GM21576 (cell line): ENCODE results near the gene CYFIP2.
"Not testable (repeated sequence)": the region's sequence is repeated elsewhere in the genome, so short reads cannot be mapped to it uniquely, and the experiment has no call there.

Source experiments
- ATAC-seq: cut with Tn5 transposase; IDR thresholded peaks from one replicate; pipeline ENCODE4 v1.9.1; 2021; ENCODE audit warnings: mild to moderate bottlenecking, moderate library complexity; ENCODE audit not compliant: unreplicated experiment

The CYFIP2 gene

DNA sequence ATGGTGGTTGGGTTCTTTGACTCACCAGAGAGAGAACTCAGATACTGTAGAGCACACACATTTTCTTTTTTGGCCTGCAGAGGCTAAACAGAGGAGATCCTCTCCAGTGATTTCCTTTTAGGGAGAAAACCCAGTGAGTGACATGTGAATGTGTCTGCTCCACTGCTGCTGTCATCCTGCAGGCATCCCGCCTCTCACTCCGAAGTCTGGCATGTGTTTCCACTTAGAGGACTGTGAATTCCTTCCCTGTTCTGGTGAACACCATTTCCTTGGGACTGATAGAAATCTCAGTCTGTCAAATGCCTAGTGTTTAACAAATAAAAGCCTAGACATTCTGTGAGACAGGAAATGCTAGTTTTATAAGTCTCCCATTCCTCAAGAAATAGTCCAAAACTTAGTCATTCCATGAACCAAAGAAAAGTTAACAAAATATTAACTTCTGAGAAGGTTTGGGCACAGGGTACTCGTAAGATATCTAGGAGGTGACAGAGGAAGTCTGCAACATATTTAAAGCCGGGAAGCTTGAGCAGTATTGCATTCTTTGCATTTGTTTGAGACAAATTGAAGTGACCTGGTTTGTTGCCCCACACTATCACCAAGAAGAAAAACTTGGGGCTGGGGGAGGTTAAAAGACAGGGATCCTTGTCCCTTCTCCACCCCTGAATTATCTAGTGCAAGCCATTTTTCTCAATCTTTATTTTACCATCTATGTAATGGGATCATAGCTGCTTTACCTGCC is 119.2 kb downstream of the CYFIP2 start:
- ATAC-seq, result no peak

- no peak for ATAC-seq
These were observed 121.2 kb downstream of the CYFIP2 start for GRCh38 chr5:157387041-157387563.

- no peak for ATAC-seq
These were observed 121.8 kb downstream of the CYFIP2 start for GRCh38 chr5:157387683-157388093.

- no peak for ATAC-seq
These were observed 122.3 kb downstream of the CYFIP2 start for GRCh38 chr5:157388111-157388710.

- ATAC-seq, result no peak
These were observed 123.2 kb downstream of the CYFIP2 start for GRCh38 chr5:157389103-157389502.

- no peak for ATAC-seq
These were observed 124.2 kb downstream of the CYFIP2 start for GRCh38 chr5:157390133-157390532.

DNA sequence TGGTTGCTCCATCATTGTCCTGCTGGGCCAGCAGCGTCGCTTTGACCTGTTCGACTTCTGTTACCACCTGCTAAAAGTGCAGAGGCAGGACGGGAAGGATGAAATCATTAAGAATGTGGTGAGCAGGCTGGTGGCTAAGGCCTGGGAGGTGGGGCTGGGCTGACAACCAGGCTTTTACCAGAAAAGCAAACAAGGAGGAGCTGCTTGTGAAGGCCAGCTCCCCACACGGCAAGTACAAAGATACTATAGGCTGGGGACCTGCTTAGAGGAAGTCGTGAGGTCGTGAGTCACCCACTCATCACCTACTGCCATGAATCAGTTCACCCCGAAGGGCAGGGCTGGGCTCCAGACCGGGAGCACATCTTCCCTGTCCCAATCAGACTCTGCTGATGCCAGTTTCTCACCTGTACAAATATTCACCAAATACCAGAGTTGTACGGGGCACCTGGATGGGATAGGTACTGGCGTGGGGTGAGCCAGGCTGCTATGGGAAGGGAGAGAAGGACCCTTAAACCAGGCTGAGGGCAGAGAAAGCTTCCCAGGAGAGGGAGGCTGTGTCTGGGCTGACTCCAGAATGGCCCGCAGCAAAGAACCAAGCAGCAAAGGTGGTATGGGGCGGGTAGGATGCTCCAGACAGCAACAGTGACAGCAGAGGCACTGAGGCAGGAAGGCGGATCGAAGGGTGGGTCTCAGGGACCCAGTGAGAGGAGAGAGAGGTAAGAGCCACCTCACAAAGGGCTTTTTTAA is 124.8 kb downstream of the CYFIP2 start:
- no peak for ATAC-seq

DNA sequence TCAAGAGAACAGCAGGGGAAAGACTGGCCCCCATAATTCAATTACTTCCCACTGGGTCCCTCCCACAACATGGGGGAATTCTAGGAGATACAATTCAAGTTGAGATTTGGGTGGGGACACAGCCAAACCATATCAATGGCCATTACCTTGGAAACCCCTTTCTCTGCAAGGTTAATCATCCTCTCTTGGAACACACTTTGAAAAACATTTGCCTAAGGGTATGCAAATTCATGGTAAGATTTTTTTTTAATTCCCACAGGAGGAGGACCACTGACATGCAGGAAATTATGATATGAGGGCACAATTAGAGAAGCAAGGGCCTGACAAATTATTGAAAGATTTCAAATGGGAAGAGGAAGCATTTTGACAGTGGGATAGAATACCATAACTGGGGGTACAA is 132.4 kb downstream of the CYFIP2 start:
- no peak for ATAC-seq

GRCh38 chr5:157400741-157401495 is 135.0 kb downstream of the CYFIP2 start:
- ATAC-seq, result no peak

- ATAC-seq, result no peak
These were observed 149.9 kb downstream of the CYFIP2 start for GRCh38 chr5:157415838-157416237.

GRCh38 chr5:157419521-157419920 is 153.6 kb downstream of the CYFIP2 start:
- not testable (repeated sequence) for ATAC-seq

DNA sequence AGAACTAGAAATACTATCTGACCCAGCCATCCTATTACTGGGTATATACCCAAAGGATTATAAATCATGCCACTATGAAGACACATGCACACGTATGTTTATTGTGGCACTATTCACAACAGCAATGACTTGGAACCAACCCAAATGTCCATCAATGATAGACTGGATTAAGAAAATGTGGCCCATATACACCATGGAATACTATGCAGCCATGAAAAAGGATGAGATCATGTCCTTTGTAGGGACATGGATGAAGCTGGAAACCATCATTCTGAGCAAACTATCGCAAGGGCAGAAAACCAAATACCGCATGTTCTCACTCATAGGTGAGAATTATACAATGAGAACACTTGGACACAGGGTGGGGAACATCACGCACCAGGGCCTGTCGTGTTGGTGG is 164.0 kb downstream of the CYFIP2 start:
- not testable (repeated sequence) for ATAC-seq

DNA sequence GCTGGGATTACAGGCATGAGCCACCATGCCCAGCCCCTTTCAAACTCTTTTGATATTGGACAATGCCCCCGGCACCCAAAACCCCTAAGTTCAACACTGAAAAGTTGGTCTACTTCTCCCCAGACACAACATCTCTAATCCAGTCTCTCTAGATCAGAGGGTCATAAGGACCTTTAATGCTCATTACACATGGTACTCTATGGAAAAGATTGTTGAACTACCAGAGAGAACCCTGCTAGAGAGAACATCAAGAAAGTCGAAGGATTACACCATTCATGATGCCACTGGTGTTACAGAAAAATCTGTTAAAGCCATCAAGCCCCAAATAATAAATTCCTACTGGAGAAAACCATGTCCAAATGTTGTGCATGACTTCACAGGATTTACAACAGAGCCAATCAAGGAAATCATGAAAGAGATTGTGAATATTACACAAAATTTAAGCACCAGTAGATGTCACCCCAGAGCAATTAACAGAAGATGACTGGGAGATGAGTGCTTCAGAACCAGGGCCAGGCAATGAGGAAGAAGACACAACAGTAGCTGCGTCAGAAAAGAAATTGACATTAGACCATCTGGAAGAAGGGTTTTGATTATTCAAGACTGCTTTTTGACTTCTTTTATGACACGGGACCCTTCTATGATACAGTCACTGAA is 165.7 kb downstream of the CYFIP2 start:
- peak; percentile 67 for ATAC-seq

DNA sequence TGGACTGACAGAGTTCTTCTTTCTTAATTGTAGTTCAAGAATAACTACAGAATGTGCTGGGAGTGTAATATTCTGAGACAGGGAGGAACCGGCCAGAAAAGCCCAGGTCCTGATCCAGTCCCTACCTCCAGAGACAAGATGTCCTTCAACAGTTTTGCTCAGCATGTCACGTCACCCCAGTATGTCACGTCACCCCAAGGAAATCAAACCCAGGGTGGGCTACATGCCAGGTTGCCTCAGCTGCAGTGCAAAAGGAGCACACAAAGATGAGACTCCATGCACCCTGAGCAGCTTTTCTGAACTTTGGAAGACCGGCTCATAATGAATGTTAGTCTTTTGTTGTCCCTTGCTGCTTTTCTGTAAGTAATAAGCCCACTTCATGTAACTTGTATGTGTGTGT is 168.2 kb downstream of the CYFIP2 start:
- no peak for ATAC-seq

DNA sequence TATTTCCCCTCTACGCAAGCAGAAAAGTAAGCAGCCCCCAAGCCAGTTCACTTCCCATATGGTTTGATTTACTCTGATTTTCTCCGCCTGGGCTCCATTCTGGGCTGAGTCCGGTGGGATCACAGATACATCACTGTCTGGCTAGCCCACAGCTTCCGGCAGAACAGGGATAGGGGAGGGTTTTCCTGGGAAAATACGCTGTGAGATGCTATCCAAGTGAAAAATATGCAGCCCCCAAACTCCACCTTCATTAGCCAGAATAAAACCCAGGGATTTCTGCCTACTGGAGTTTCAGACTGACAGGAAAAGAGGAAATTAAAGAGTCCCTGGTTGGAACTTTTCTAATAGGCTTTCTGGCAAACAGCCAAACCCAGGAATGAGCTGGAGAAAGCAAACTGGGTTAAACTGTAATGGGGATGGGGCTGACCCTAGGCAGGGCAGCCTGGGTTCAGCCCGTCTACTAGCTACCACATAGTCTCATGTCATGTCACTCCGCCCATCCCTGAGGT is 177.2 kb downstream of the CYFIP2 start:
- no peak for ATAC-seq

GRCh38 chr5:157444224-157444623 is 178.3 kb downstream of the CYFIP2 start:
- no peak for ATAC-seq
